Retinal pigment epithelial cell (primary cell): Measurements from ENCODE around the gene GAPDHS.

Experiments
- DNase-seq: peaks from one replicate; pipeline ENCODE4 v3.0.0-alpha.2; 2010; ENCODE audit warnings: low read depth
- H3K4me3 ChIP-seq: 2 replicates; pipeline ENCODE4 v1.5.1; 2011; ENCODE audit warnings: mild to moderate bottlenecking, low read length, control low read depth, moderate library complexity
- TF ChIP-seq, protein P1 (sequence below): conservative IDR thresholded peaks from 2 replicates; pipeline ENCODE4 v1.5.1; 2011; ENCODE audit warnings: low read depth, low read length, control low read depth, inconsistent platforms

GAPDHS gene

GRCh38 chr19:35500611-35501010, 32.6 kb upstream of the GAPDHS start:
- TF ChIP-seq, protein P1, sequence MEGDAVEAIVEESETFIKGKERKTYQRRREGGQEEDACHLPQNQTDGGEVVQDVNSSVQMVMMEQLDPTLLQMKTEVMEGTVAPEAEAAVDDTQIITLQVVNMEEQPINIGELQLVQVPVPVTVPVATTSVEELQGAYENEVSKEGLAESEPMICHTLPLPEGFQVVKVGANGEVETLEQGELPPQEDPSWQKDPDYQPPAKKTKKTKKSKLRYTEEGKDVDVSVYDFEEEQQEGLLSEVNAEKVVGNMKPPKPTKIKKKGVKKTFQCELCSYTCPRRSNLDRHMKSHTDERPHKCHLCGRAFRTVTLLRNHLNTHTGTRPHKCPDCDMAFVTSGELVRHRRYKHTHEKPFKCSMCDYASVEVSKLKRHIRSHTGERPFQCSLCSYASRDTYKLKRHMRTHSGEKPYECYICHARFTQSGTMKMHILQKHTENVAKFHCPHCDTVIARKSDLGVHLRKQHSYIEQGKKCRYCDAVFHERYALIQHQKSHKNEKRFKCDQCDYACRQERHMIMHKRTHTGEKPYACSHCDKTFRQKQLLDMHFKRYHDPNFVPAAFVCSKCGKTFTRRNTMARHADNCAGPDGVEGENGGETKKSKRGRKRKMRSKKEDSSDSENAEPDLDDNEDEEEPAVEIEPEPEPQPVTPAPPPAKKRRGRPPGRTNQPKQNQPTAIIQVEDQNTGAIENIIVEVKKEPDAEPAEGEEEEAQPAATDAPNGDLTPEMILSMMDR: no peak
- no peak for DNase-seq
- no peak overlapping the region for H3K4me3 ChIP-seq

DNA sequence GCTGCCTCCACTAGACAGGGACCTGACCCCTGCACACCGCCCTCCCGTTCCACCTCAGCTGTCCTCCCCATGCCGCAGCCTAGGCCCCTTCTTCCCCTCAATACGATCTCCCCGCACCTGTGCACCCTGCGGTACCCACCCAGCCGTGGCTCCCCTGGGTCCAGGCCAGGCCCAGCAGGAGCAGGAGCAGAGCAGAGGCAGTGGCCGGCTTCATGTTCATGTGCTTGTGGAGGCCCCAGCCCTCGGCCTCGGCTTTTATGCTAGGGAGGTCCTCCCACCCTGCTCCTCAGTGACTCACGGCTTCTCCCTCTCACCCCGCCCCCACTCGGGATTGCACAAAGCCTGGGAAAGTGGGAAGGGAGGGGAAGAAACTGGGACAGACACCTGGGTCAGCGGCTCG, 31.6 kb upstream of the GAPDHS start:
- DNase-seq: no peak
- no peak overlapping the region for H3K4me3 ChIP-seq
- TF ChIP-seq, protein P1: no peak

- no peak for DNase-seq
- H3K4me3 ChIP-seq: no peak overlapping the region
- TF ChIP-seq, protein P1: no peak
Observed at GRCh38 chr19:35502751-35503150, 30.5 kb upstream of the GAPDHS start.

DNA sequence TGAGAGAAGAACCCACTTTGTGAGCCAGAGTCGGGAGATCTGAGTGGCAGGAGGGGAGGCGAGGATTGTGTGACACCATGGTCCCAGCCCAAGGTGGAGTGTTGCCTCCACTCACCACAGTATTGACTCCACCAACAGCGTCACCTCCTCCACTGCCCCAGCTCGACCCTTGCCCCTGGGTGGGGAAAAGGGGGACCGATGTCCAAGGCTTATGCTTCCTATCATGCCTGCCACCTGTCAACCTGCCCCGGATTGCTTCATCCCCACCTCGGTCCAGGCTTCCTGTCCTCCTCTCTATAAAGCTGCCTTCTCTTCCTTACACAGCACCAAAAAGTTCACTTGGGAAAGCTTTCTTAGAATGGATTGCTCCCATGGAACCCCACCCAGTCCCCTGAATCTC, 27.2 kb upstream of the GAPDHS start:
- H3K4me3 ChIP-seq: no peak overlapping the region
- TF ChIP-seq, protein P1: no peak
- DNase-seq: no peak

DNA sequence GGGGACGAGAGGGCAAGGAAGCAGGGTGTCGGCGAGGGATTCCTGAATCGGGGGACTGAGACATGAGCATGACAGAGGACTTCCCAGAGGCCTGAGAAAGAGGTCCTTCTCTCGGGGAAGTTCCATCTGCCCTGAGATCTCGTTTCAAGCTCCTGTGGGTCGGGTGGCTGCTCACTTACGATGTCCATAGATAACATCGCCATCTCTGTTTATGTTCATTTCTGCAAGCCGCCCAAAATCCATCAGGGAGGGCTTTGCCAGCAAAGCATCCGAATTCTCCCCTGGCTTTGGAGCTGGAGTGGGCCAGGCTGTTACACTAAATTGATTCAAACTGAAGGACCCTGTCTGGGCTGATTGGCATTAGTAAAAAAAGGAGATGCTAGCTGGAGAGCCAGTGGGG, 25.7 kb upstream of the GAPDHS start:
- H3K4me3 ChIP-seq: no peak overlapping the region
- no peak for DNase-seq
- TF ChIP-seq, protein P1: no peak

- H3K4me3 ChIP-seq: no peak overlapping the region
- DNase-seq: no peak
- TF ChIP-seq, protein P1: no peak
Observed at GRCh38 chr19:35508129-35508528, 25.1 kb upstream of the GAPDHS start.

DNA sequence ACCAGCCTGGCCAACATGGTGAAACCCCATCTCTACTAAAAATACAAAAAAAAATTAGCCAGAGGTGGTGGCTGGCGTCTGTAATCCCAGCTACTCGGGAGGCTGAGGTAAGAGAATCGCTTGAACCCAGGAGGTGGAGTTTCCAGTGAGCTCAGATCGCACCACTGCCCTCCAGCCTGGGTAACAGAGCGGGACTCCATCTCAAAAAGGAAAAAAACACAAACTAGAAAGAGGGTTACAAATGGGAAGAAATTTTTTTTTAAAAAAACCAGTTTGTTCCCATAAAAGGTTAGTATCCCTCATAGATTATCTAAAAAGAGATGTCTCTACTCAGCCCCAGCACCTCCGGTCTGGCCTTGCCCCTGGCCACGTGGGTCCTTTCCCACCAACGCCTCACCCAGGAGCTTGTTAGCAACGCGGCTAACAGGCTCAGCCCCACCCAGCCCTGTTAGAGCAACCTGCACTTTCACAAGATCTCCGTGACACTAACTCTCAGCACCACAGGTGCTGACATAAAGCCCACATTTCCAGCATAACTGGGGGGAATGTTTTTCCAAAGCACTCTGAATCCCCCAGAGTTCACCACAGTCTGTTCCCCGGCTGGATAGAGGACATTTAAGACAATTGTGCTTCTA, 24.1 kb upstream of the GAPDHS start:
- TF ChIP-seq, protein P1: no peak
- peak overlapping the region; percentile 49 for H3K4me3 ChIP-seq
- no peak for DNase-seq
